Astrocyte (in vitro differentiated cells and primary cell): ENCODE measurements around the gene VWA8. TPM values are rescaled to one million over a fixed set of nuclear protein-coding genes. Genes with fewer than 3 reads are reported as not detected.

Experiments used
- DNase-seq: peaks from one replicate; pipeline ENCODE4 v3.0.0-alpha.2; 2010; ENCODE audit warnings: low read depth
- FAIRE-seq: peaks from 2 replicates; lab custom pipeline; 2011; peaks lifted over from hg19 to GRCh38; lab: Jason Lieb, UNC
- H2AFZ ChIP-seq: 2 replicates; pipeline ENCODE4 v1.6.0; 2012; ENCODE audit warnings: low read depth, low read length, inconsistent platforms
- H3K27ac ChIP-seq: 2 replicates; pipeline ENCODE4 v1.5.1; 2011; ENCODE audit warnings: low read depth, low read length, inconsistent platforms
- H3K27me3 ChIP-seq: 2 replicates; pipeline ENCODE4 v1.6.0; 2011; ENCODE audit warnings: low read length, inconsistent platforms; ENCODE audit not compliant: insufficient read depth
- H3K36me3 ChIP-seq: 2 replicates; pipeline ENCODE4 v1.5.1; 2011; ENCODE audit warnings: low read length, inconsistent platforms; ENCODE audit not compliant: insufficient read depth
- H3K4me1 ChIP-seq: 2 replicates; pipeline ENCODE4 v1.5.1; 2011; ENCODE audit warnings: low read length, inconsistent platforms; ENCODE audit not compliant: insufficient read depth
- H3K4me2 ChIP-seq: 2 replicates; pipeline ENCODE4 v1.6.0; 2012; ENCODE audit warnings: low read length, inconsistent platforms
- H3K4me3 ChIP-seq: 2 replicates; pipeline ENCODE4 v1.5.1; 2011; ENCODE audit warnings: low read depth, mild to moderate bottlenecking, low read length, inconsistent platforms; ENCODE audit not compliant: insufficient read depth
- H3K79me2 ChIP-seq: 2 replicates; pipeline ENCODE4 v1.6.0; 2012; ENCODE audit warnings: mild to moderate bottlenecking, low read length, inconsistent platforms; ENCODE audit not compliant: insufficient read depth
- H3K9ac ChIP-seq: 2 replicates; pipeline ENCODE4 v1.6.0; 2012; ENCODE audit warnings: mild to moderate bottlenecking, low read length, inconsistent platforms
- H3K9me3 ChIP-seq: 2 replicates; pipeline ENCODE4 v1.5.1; 2012; ENCODE audit warnings: low read depth, mild to moderate bottlenecking, low read length, inconsistent platforms; ENCODE audit not compliant: insufficient read depth
- H4K20me1 ChIP-seq: 2 replicates; pipeline ENCODE4 v1.6.0; 2012; ENCODE audit warnings: low read length, inconsistent platforms; ENCODE audit not compliant: insufficient read depth
- H3K27ac Mint-ChIP-seq: one replicate; pipeline ENCODE4 v1.8.0; 2021; ENCODE audit warnings: mild to moderate bottlenecking, mixed read lengths; ENCODE audit not compliant: unreplicated experiment
- H3K27me3 Mint-ChIP-seq: one replicate; pipeline ENCODE4 v1.8.0; 2021; ENCODE audit warnings: low read depth, mixed read lengths; ENCODE audit not compliant: unreplicated experiment
- H3K36me3 Mint-ChIP-seq: one replicate; pipeline ENCODE4 v1.8.0; 2021; ENCODE audit warnings: low read depth, mixed read lengths; ENCODE audit not compliant: unreplicated experiment
- H3K4me1 Mint-ChIP-seq: one replicate; pipeline ENCODE4 v1.8.0; 2021; ENCODE audit warnings: low read depth, mixed read lengths; ENCODE audit not compliant: unreplicated experiment
- H3K4me3 Mint-ChIP-seq: one replicate; pipeline ENCODE4 v1.8.0; 2021; ENCODE audit warnings: mild to moderate bottlenecking, moderate library complexity, mixed read lengths; ENCODE audit not compliant: unreplicated experiment
- H3K9me3 Mint-ChIP-seq: one replicate; pipeline ENCODE4 v1.8.0; 2021; ENCODE audit warnings: mild to moderate bottlenecking, mixed read lengths; ENCODE audit not compliant: unreplicated experiment
- EZH2 ChIP-seq: IDR thresholded peaks from 2 replicates; pipeline ENCODE4 v1.6.1; 2012; ENCODE audit warnings: mild to moderate bottlenecking, low read length, inconsistent platforms; ENCODE audit not compliant: insufficient read depth
- total RNA-seq: library from RNA; stranded (reverse); gene quantifications from 2 replicates; pipeline ENCODE4 v1.2.1, GENCODE V29; 2021
- TF ChIP-seq, protein P1 (sequence below): IDR thresholded peaks from 2 replicates; pipeline ENCODE4 v1.5.1; 2011; ENCODE audit warnings: low read depth, mild to moderate bottlenecking, inconsistent platforms, low read length, moderate library complexity; ENCODE audit not compliant: insufficient read depth

VWA8 gene
- total RNA-seq, 1 donor from 2014 or later = 15.6 TPM

DNA sequence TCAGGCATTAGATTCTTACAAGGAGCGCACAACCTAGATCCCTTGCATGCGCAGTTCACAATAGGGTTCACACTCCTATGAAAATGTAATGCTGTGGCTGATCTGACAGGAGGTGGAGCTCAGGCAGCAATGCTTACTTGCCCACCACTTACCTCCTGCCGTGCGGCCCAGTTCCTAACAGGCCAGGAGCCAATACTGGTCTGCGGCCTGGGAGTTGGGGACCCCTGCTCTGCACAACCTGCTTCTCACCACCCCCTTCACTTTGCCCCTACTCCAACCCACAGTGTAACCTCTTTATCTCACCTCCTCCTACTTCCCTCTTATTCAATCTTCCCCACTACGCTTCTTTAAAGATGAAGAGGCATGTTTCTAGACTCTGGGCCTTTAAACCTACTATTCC, 263.3 kb downstream of the VWA8 start:
- H3K27ac Mint-ChIP-seq = no peak overlapping the region
- H3K27ac ChIP-seq = no peak overlapping the region
- no peak for FAIRE-seq

DNA sequence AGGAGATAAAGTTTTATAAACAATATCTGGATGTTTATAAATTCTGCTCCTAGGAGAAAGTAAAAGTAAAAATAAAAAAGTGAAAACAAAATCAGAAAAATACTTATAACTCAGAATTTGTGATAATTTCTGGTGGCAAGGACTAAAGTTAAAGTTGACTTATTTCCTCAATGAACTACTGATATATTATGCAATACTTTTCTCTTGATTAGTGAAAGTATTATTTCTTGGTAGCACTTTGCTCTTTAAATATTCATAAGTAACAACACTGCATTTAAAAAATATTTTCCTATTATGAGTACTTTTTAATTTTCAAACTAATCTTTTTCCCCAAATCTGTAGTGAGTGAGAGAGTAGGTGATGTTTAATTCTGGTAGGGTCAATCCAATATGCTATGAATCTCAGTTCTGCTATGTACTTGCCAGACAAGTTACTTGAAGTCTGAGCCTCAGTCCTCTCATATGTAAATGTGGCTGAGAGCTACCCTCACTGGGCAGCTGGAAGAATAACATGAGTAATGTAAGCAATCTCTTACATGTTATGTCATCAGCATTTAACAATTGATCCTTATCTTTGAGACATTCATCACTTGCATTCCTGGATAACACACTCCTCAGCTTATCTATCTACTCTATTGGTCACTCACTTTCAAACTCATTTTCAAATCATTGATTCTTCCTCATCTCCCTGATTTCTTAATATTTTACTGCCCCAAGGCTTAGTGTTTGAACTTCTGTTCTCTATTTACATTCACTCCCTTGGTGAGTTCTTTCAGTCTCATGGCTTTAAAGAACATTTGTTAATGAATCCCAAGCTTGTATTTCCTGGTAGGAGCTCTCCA, 264.5 kb downstream of the VWA8 start:
- Histone ChIP-seq H2AFZ (no peak overlapping the region), H3K36me3 (no peaks in the 10 kb centered on the region), H3K9ac (peak overlapping the region; percentile 73), H3K27me3 (no peaks in the 10 kb centered on the region), H3K79me2 (no peaks in the 10 kb centered on the region), H3K27ac (peak overlapping the region; percentile 96), H3K4me3 (no peak overlapping the region), H3K4me1 (peaks cover 39% of the 10 kb centered on the region), H3K9me3 (no peaks in the 10 kb centered on the region), H3K4me2 (peak overlapping the region; percentile 79), H4K20me1 (no peaks in the 10 kb centered on the region)
- Mint-ChIP-seq H3K27ac (peak overlapping the region; percentile 99), H3K36me3 (peaks cover 5% of the 10 kb centered on the region), H3K9me3 (no peaks in the 10 kb centered on the region), H3K4me3 (no peak overlapping the region), H3K4me1 (peaks cover 36% of the 10 kb centered on the region), H3K27me3 (no peaks in the 10 kb centered on the region)
- peak; percentile 99 for FAIRE-seq
- DNase-seq = peak; percentile 99
- TF ChIP-seq, protein P1, sequence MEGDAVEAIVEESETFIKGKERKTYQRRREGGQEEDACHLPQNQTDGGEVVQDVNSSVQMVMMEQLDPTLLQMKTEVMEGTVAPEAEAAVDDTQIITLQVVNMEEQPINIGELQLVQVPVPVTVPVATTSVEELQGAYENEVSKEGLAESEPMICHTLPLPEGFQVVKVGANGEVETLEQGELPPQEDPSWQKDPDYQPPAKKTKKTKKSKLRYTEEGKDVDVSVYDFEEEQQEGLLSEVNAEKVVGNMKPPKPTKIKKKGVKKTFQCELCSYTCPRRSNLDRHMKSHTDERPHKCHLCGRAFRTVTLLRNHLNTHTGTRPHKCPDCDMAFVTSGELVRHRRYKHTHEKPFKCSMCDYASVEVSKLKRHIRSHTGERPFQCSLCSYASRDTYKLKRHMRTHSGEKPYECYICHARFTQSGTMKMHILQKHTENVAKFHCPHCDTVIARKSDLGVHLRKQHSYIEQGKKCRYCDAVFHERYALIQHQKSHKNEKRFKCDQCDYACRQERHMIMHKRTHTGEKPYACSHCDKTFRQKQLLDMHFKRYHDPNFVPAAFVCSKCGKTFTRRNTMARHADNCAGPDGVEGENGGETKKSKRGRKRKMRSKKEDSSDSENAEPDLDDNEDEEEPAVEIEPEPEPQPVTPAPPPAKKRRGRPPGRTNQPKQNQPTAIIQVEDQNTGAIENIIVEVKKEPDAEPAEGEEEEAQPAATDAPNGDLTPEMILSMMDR = no peak
- no peak for TF ChIP-seq EZH2

More for the DNA sequence above, 263.3 kb downstream of the VWA8 start:
- Mint-ChIP-seq H3K27me3 (no peaks in the 10 kb centered on the region), H3K9me3 (no peaks in the 10 kb centered on the region), H3K36me3 (peaks cover 5% of the 10 kb centered on the region), H3K4me1 (peaks cover 36% of the 10 kb centered on the region), H3K4me3 (no peak overlapping the region)
- H3K4me2 ChIP-seq = no peak overlapping the region
- no peak overlapping the region for H3K9ac ChIP-seq
- DNase-seq = no peak
- no peak overlapping the region for H2AFZ ChIP-seq
- no peaks in the 10 kb centered on the region for H3K36me3 ChIP-seq
- H3K27me3 ChIP-seq = no peaks in the 10 kb centered on the region
- TF ChIP-seq, protein P1 = no peak
- no peak for TF ChIP-seq EZH2
- no peaks in the 10 kb centered on the region for H3K79me2 ChIP-seq
- H4K20me1 ChIP-seq = no peaks in the 10 kb centered on the region
- peaks cover 39% of the 10 kb centered on the region for H3K4me1 ChIP-seq
- no peaks in the 10 kb centered on the region for H3K9me3 ChIP-seq
- H3K4me3 ChIP-seq = no peak overlapping the region
